Measurements from ENCODE around the gene ABCC11.

DNA sequence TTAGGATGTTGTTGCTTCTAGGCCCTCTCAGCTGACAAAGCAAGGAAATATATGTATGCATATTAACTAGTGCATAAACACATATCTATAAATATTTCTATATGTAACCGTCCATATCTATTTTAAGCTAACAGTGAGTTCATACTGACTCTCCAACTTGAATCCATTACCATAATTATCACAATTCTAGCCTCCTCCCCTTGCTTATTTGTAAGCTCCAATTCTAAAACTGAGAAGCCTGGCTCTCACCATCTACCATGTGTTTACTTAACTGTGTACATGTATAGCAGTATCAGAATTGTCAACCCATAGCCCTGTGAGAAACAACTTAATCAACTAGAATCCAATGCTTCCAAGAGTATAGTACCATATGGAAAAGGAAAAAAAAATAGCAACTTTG lies 96.6 kb downstream of the ABCC11 start:
- TF ChIP-seq, protein P1, sequence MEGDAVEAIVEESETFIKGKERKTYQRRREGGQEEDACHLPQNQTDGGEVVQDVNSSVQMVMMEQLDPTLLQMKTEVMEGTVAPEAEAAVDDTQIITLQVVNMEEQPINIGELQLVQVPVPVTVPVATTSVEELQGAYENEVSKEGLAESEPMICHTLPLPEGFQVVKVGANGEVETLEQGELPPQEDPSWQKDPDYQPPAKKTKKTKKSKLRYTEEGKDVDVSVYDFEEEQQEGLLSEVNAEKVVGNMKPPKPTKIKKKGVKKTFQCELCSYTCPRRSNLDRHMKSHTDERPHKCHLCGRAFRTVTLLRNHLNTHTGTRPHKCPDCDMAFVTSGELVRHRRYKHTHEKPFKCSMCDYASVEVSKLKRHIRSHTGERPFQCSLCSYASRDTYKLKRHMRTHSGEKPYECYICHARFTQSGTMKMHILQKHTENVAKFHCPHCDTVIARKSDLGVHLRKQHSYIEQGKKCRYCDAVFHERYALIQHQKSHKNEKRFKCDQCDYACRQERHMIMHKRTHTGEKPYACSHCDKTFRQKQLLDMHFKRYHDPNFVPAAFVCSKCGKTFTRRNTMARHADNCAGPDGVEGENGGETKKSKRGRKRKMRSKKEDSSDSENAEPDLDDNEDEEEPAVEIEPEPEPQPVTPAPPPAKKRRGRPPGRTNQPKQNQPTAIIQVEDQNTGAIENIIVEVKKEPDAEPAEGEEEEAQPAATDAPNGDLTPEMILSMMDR (IDR thresholded peaks at IDR 0.05), result no peak
- no peak for TF ChIP-seq POLR2A (IDR thresholded peaks at IDR 0.05)

All from vagina (tissue), 2 donors.